ENCODE data around the gene COPS3. TPM values are rescaled to one million over a fixed set of nuclear protein-coding genes. Genes with fewer than 3 reads are reported as not detected.

COPS3 gene
- total and polyA plus RNA-seq, 2 of the 4 experiments (the other 2 are of a cell fraction), result 71.4 to 144 TPM

GRCh38 chr17:17224137-17224536, 56.9 kb downstream of the COPS3 start:
- intact Hi-C loops (cut with micrococcal nuclease), result no loop called here

More at GRCh38 chr17:17224137-17224536, 56.9 kb downstream of the COPS3 start:
- no peak overlapping the region for H3K23ac ChIP-seq (ENCODE audit: low read depth, low read length)
- DNase-seq (no peak), ATAC-seq (ENCODE audit: low read depth) (no peak)
- H3K27ac ChIP-seq (ENCODE audit: insufficient read depth, low read length), result no peak overlapping the region
- no peaks in the 10 kb centered on the region for H3K4me1 ChIP-seq (ENCODE audit: control insufficient read depth, insufficient read depth, low read length)
- H3K56ac ChIP-seq (ENCODE audit: extremely low read depth, insufficient read depth, low read length), result no peak overlapping the region
- H3K4me2 ChIP-seq (ENCODE audit: low read depth, low read length), result no peak overlapping the region
- H3K4ac ChIP-seq (ENCODE audit: low read depth, low read length), result no peak overlapping the region
- H3K9me1 ChIP-seq (ENCODE audit: insufficient read depth, low read length), result 0 out of 2 replicates have a peak, but pooled peaks cover 8% of the 10 kb centered on the region
- in situ Hi-C loops (cut with MboI; ENCODE audit: low sequenced_read_pairs) (no loop called here), dilution Hi-C loops (cut with HindIII; ENCODE audit: low sequenced_read_pairs, unreplicated experiment) (no loop called here)
- ChIA-PET POLR2A (ENCODE audit: unreplicated experiment) (no interaction called here), CTCF (no interaction called here)
- H2BK120ac ChIP-seq (ENCODE audit: low read depth, low read length), result no peak overlapping the region
- H2BK5ac ChIP-seq (ENCODE audit: low read depth, low read length, poor library complexity, severe bottlenecking), result no peak overlapping the region
- 83% methylated on average over 1 of the region's 8 CpGs; no CpG with 5 or more reads in 1 of the 2 experiments for WGBS, 2 experiments (ENCODE audit: extremely low coverage in 2 of 2, insufficient read length in 1 of 2)
- H4K8ac ChIP-seq (ENCODE audit: low read depth in 2 of 2, low read length in 2 of 2), result no peak overlapping the region
- H3K4me3 ChIP-seq (ENCODE audit: insufficient read depth, low read depth, low read length), result no peak overlapping the region
- H4K5ac ChIP-seq (ENCODE audit: low read depth, low read length), result no peak overlapping the region
- no peak overlapping the region for H2AK5ac ChIP-seq (ENCODE audit: low read depth, low read length)
- no TSS peak for BruUV-seq (replicated peaks)
- H3K27me3 ChIP-seq (ENCODE audit: control insufficient read depth, insufficient read depth, low read length), result no peaks in the 10 kb centered on the region
- H3K14ac ChIP-seq (replicated peaks; ENCODE audit: low read depth, low read length), result no peak overlapping the region
- H3K9ac ChIP-seq (ENCODE audit: low read depth, low read length), result no peak overlapping the region
- no peak overlapping the region for H2AFZ ChIP-seq (replicated peaks; ENCODE audit: low read length, poor library complexity)
- no peak overlapping the region for H2BK20ac ChIP-seq (ENCODE audit: low read depth, low read length)
- peaks cover 6 to 59% of the 10 kb centered on the region in 2 experiments; a peak in 3 of 4 replicates for H3K79me1 ChIP-seq (ENCODE audit: low read depth in 1 of 2, low read length in 2 of 2)
- no peak for TF ChIP-seq FOS (IDR thresholded peaks at IDR 0.05; ENCODE audit: low read depth, low read length)
- no peak for TF ChIP-seq MXI1 (IDR thresholded peaks at IDR 0.05; ENCODE audit: borderline replicate concordance, low read depth, low read length)
- TF ChIP-seq RCOR1 (IDR thresholded peaks at IDR 0.05; ENCODE audit: insufficient replicate concordance, low read length), result no peak
- TF ChIP-seq, protein P1, sequence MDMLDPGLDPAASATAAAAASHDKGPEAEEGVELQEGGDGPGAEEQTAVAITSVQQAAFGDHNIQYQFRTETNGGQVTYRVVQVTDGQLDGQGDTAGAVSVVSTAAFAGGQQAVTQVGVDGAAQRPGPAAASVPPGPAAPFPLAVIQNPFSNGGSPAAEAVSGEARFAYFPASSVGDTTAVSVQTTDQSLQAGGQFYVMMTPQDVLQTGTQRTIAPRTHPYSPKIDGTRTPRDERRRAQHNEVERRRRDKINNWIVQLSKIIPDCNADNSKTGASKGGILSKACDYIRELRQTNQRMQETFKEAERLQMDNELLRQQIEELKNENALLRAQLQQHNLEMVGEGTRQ (IDR thresholded peaks at IDR 0.05; ENCODE audit: low read depth, low read length), result no peak
- TF ChIP-seq RAD21 (IDR thresholded peaks at IDR 0.05; ENCODE audit: low read length), result no peak
- TF ChIP-seq, protein P2, sequence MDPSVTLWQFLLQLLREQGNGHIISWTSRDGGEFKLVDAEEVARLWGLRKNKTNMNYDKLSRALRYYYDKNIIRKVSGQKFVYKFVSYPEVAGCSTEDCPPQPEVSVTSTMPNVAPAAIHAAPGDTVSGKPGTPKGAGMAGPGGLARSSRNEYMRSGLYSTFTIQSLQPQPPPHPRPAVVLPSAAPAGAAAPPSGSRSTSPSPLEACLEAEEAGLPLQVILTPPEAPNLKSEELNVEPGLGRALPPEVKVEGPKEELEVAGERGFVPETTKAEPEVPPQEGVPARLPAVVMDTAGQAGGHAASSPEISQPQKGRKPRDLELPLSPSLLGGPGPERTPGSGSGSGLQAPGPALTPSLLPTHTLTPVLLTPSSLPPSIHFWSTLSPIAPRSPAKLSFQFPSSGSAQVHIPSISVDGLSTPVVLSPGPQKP (IDR thresholded peaks at IDR 0.05; ENCODE audit: borderline replicate concordance, low read depth, low read length), result no peak
- TF ChIP-seq CHD1 (IDR thresholded peaks at IDR 0.05; ENCODE audit: low read depth, low read length), result no peak
- no peak for TF ChIP-seq BHLHE40 (IDR thresholded peaks at IDR 0.05; ENCODE audit: low read depth, low read length)
- TF ChIP-seq CEBPB (IDR thresholded peaks at IDR 0.05; ENCODE audit: low read depth, low read length), result no peak
- no peak for TF ChIP-seq MAFK (IDR thresholded peaks at IDR 0.05; ENCODE audit: low read depth, low read length)
- TF ChIP-seq RFX5 (IDR thresholded peaks at IDR 0.05; ENCODE audit: low read depth, low read length), result no peak
- TF ChIP-seq NFE2L2 (IDR thresholded peaks at IDR 0.05; ENCODE audit: low read depth, low read length), result no peak
- TF ChIP-seq, protein P3, sequence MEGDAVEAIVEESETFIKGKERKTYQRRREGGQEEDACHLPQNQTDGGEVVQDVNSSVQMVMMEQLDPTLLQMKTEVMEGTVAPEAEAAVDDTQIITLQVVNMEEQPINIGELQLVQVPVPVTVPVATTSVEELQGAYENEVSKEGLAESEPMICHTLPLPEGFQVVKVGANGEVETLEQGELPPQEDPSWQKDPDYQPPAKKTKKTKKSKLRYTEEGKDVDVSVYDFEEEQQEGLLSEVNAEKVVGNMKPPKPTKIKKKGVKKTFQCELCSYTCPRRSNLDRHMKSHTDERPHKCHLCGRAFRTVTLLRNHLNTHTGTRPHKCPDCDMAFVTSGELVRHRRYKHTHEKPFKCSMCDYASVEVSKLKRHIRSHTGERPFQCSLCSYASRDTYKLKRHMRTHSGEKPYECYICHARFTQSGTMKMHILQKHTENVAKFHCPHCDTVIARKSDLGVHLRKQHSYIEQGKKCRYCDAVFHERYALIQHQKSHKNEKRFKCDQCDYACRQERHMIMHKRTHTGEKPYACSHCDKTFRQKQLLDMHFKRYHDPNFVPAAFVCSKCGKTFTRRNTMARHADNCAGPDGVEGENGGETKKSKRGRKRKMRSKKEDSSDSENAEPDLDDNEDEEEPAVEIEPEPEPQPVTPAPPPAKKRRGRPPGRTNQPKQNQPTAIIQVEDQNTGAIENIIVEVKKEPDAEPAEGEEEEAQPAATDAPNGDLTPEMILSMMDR (conservative IDR thresholded peaks at IDR 0.05; ENCODE audit: low read depth, low read length), result no peak
- TF ChIP-seq POLR2A (IDR thresholded peaks at IDR 0.05; ENCODE audit: low read depth, low read length), result no peak
- no peak for TF ChIP-seq MAZ (IDR thresholded peaks at IDR 0.05; ENCODE audit: borderline replicate concordance, low read depth, low read length)
- TF ChIP-seq SMC3 (IDR thresholded peaks at IDR 0.05; ENCODE audit: low read depth, low read length), result no peak
- no peak overlapping the region for H4K91ac ChIP-seq (ENCODE audit: insufficient read depth, low read depth, low read length)
- peaks cover 34% of the 10 kb centered on the region for H4K20me1 ChIP-seq (ENCODE audit: insufficient read depth, low read length)
- H2AK9ac ChIP-seq (replicated peaks; ENCODE audit: low read depth, low read length, poor library complexity), result no peak overlapping the region
- H3K36me3 ChIP-seq (ENCODE audit: control insufficient read depth, insufficient read depth, low read length), result peaks cover 86% of the 10 kb centered on the region
- no peak overlapping the region for H3K18ac ChIP-seq (ENCODE audit: low read depth, low read length)
- no peaks in the 10 kb centered on the region for H3K9me3 ChIP-seq (ENCODE audit: control insufficient read depth, insufficient read depth, low read length)
- no peak overlapping the region for H2BK15ac ChIP-seq (ENCODE audit: low read depth, low read length)
